DOHH2 (cell line): ENCODE measurements around the gene CPNE5.

Experiments
- H3F3A ChIP-seq: fragments of 200-600 bp; sonication (generic), shearing (Covaris generic); 2 replicates; pipeline ENCODE4 v1.6.0; 2016; ENCODE audit warnings: antibody characterized with exemption, mild to moderate bottlenecking; ENCODE audit not compliant: control insufficient read depth, insufficient read depth
- H3K27ac ChIP-seq: fragments of 200-600 bp; sonication (generic); 2 replicates; pipeline ENCODE4 v1.5.1; 2014; ENCODE audit warnings: low read depth, mild to moderate bottlenecking, low read length, moderate library complexity
- H3K27me3 ChIP-seq: fragments of 200-600 bp; sonication (generic); 2 replicates; pipeline ENCODE4 v1.6.1; 2014; ENCODE audit warnings: mild to moderate bottlenecking, low read length, mixed read lengths; ENCODE audit not compliant: control insufficient read depth
- H3K36me3 ChIP-seq: fragments of 200-600 bp; sonication (generic); 2 replicates; pipeline ENCODE4 v1.6.1; 2014; ENCODE audit warnings: mild to moderate bottlenecking, low read length, moderate library complexity, mixed read lengths; ENCODE audit not compliant: control insufficient read depth
- H3K4me1 ChIP-seq: fragments of 200-600 bp; sonication (generic); 2 replicates; pipeline ENCODE4 v1.6.1; 2014; ENCODE audit warnings: mild to moderate bottlenecking, low read length, mixed read lengths; ENCODE audit not compliant: control insufficient read depth
- H3K4me2 ChIP-seq: fragments of 200-600 bp; sonication (generic); 2 replicates; pipeline ENCODE4 v1.6.0; 2014; ENCODE audit warnings: mild to moderate bottlenecking, low read length, moderate library complexity
- H3K4me3 ChIP-seq: fragments of 200-600 bp; sonication (generic); 2 replicates; pipeline ENCODE4 v1.5.1; 2014; ENCODE audit warnings: mild to moderate bottlenecking, low read length, mixed read lengths
- H3K79me2 ChIP-seq: fragments of 200-600 bp; sonication (generic); 2 replicates; pipeline ENCODE4 v1.6.1; 2014; ENCODE audit warnings: mild to moderate bottlenecking, low read length, mixed read lengths; ENCODE audit not compliant: control insufficient read depth
- H3K9me2 ChIP-seq: fragments of 200-600 bp; sonication (generic); replicated peaks from 2 replicates; pipeline ENCODE4 v1.6.1; 2014; ENCODE audit warnings: mild to moderate bottlenecking, low read length, mixed read lengths; ENCODE audit not compliant: control insufficient read depth
- H3K9me3 ChIP-seq: fragments of 200-600 bp; sonication (generic); 2 replicates; pipeline ENCODE4 v1.6.1; 2014; ENCODE audit warnings: antibody characterized with exemption, low read length, mixed read lengths; ENCODE audit not compliant: control insufficient read depth, insufficient read depth
- H4K20me1 ChIP-seq: fragments of 200-600 bp; sonication (generic); 2 replicates; pipeline ENCODE4 v1.6.0; 2014; ENCODE audit warnings: low read depth, mild to moderate bottlenecking, antibody characterized with exemption, low read length, moderate library complexity; ENCODE audit not compliant: control insufficient read depth, insufficient read depth
- CTCF ChIP-seq: fragments of 200-600 bp; sonication (generic); IDR thresholded peaks from one replicate; pipeline ENCODE4 v1.5.1; 2014; ENCODE audit warnings: antibody characterized with exemption, mild to moderate bottlenecking, low read depth, low read length; ENCODE audit not compliant: poor library complexity, severe bottlenecking
- EZH2phosphoT487 ChIP-seq: fragments of 200-600 bp; sonication (generic); IDR thresholded peaks from 2 replicates; pipeline ENCODE4 v1.6.1; 2017; ENCODE audit warnings: borderline replicate concordance, mild to moderate bottlenecking, antibody characterized with exemption, low read length, moderate library complexity, mixed read lengths

The CPNE5 gene

GRCh38 chr6:36885461-36886401, 46.5 kb upstream of the CPNE5 start, which contains the start of gene C6orf89:
Gene C6orf89, plus strand, starts transcription at chr6:36885952. Its CDS starts 13,493 bp downstream, at chr6:36899445.
- H4K20me1 ChIP-seq = no peaks in the 10 kb centered on the region
- H3K36me3 ChIP-seq = peaks cover 3% of the 10 kb centered on the region; the same call in 1 of the 2 replicates

GRCh38 chr6:36884610-36885009, 45.4 kb upstream of the CPNE5 start:
- Histone ChIP-seq H3K4me3 (no peak overlapping the region), H3K27ac (no peak overlapping the region), H3K36me3 (peaks cover 3% of the 10 kb centered on the region; the same call in 1 of the 2 replicates), H3F3A (no peaks in the 10 kb centered on the region), H3K4me1 (peaks cover 20% of the 10 kb centered on the region), H3K9me3 (no peaks in the 10 kb centered on the region), H3K79me2 (peaks cover 36% of the 10 kb centered on the region), H3K9me2 (no peaks in the 10 kb centered on the region), H4K20me1 (no peaks in the 10 kb centered on the region), H3K27me3 (no peaks in the 10 kb centered on the region), H3K4me2 (no peak overlapping the region)
- TF ChIP-seq CTCF (no peak), EZH2phosphoT487 (no peak)

More at GRCh38 chr6:36885461-36886401, 46.5 kb upstream of the CPNE5 start, which contains the start of gene C6orf89:
- no peaks in the 10 kb centered on the region for H3K9me3 ChIP-seq
- TF ChIP-seq EZH2phosphoT487 (no peak), CTCF (peak; percentile 77)
- peaks cover 46% of the 10 kb centered on the region for H3K79me2 ChIP-seq
- H3K27me3 ChIP-seq = no peaks in the 10 kb centered on the region
- no peaks in the 10 kb centered on the region for H3K9me2 ChIP-seq
- peak within 1 kb of the TSS; percentile 83 for H3K4me2 ChIP-seq
- peak within 1 kb of the TSS; percentile 84 for H3K4me3 ChIP-seq
- no peaks in the 10 kb centered on the region for H3F3A ChIP-seq
- peak within 1 kb of the TSS; percentile 34 for H3K27ac ChIP-seq
- H3K4me1 ChIP-seq = peaks cover 20% of the 10 kb centered on the region

- TF ChIP-seq CTCF = no peak
- no peak for TF ChIP-seq EZH2phosphoT487
- Histone ChIP-seq H3K36me3 (peaks cover 30% of the 10 kb centered on the region), H3K4me2 (peak overlapping the region; percentile 70), H3K4me1 (peaks cover 27% of the 10 kb centered on the region), H3K9me3 (no peaks in the 10 kb centered on the region), H4K20me1 (no peaks in the 10 kb centered on the region), H3K79me2 (peaks cover 41% of the 10 kb centered on the region), H3K4me3 (peak overlapping the region; percentile 86), H3K27ac (peak overlapping the region; percentile 71), H3K9me2 (no peaks in the 10 kb centered on the region), H3F3A (no peaks in the 10 kb centered on the region), H3K27me3 (no peaks in the 10 kb centered on the region)
Observed at GRCh38 chr6:36875250-36875633, 36.0 kb upstream of the CPNE5 start.
